A549 (cell line): Measurements from ENCODE around the gene CCDC50.

ENCODE experiments used
- POLR2A ChIP-seq: IDR thresholded peaks from 2 replicates; pipeline ENCODE4 v1.6.1; 2012; ENCODE audit warnings: mild to moderate bottlenecking, low read length
- REST ChIP-seq: fragments of 200-600 bp; sonication (generic); IDR thresholded peaks from 2 replicates; pipeline ENCODE4 v1.6.1; 2016; ENCODE audit warnings: antibody characterized with exemption, mild to moderate bottlenecking, moderate library complexity
- ZNF302 ChIP-seq: fragments of 250-450 bp; sonication (Bioruptor Pico); IDR thresholded peaks from 2 replicates; pipeline ENCODE4 v1.9.0; 2021; ENCODE audit warnings: inconsistent platforms, mild to moderate bottlenecking, moderate library complexity
- TF ChIP-seq, protein P1 (sequence below): fragments of >200 bp; sonication (Bioruptor Twin); formaldehyde crosslinking; IDR thresholded peaks from 3 replicates; pipeline ENCODE4 v1.5.1; 2016

- TF ChIP-seq POLR2A = no peak
- no peak for TF ChIP-seq REST
- TF ChIP-seq ZNF302 (CRISPR knock-in tag) = no peak
- TF ChIP-seq, protein P1, sequence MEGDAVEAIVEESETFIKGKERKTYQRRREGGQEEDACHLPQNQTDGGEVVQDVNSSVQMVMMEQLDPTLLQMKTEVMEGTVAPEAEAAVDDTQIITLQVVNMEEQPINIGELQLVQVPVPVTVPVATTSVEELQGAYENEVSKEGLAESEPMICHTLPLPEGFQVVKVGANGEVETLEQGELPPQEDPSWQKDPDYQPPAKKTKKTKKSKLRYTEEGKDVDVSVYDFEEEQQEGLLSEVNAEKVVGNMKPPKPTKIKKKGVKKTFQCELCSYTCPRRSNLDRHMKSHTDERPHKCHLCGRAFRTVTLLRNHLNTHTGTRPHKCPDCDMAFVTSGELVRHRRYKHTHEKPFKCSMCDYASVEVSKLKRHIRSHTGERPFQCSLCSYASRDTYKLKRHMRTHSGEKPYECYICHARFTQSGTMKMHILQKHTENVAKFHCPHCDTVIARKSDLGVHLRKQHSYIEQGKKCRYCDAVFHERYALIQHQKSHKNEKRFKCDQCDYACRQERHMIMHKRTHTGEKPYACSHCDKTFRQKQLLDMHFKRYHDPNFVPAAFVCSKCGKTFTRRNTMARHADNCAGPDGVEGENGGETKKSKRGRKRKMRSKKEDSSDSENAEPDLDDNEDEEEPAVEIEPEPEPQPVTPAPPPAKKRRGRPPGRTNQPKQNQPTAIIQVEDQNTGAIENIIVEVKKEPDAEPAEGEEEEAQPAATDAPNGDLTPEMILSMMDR = no peak
These were observed 53.5 kb downstream of the CCDC50 start for GRCh38 chr3:191382661-191383060.
